Suprapubic skin (tissue), 4 donors: ENCODE data around the gene MYO1E.

Source experiments
- EP300 ChIP-seq: sonication (generic); formaldehyde crosslinking; IDR thresholded peaks from one replicate; pipeline ENCODE4 v1.6.1; 2017; ENCODE audit warnings: antibody characterized with exemption
- POLR2AphosphoS5 ChIP-seq, 3 donors: sonication (generic); formaldehyde crosslinking; IDR thresholded peaks; one replicate each; pipeline ENCODE4 v1.6.1; 2017; ENCODE audit warnings: antibody characterized with exemption in 3 of 3

DNA sequence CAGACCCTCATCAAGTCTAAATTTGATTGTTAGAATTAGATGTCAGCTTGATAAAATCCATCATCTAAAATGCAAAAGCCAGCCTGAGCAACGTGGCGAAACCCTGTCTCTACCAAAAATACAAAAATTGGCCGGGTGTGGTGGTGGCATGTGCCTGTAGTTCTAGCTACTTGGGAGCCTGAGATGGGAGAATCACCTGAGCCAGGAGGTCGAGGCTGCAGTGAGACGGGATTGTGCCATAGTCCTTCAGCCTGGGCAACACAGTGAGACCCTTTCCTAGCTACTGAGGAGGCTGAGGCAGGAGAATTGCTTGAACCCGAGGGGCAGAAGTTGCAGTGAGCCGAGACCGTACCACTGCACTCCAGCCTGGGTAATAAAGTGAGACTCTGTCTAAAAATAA lies 69.5 kb downstream of the MYO1E start:
- no peak for TF ChIP-seq POLR2AphosphoS5 (IDR thresholded peaks at IDR 0.05)
- no peak for TF ChIP-seq EP300
